GM10248 (cell line): Measurements from ENCODE around the gene BCKDK.

Experiments
- CTCF ChIA-PET: fragments of 300-600 bp; sonication (Branson Sonifier 250); formaldehyde crosslinking; extraction: SDS; loops from one replicate; lab custom pipeline; 2021; ENCODE audit warnings: antibody characterized with exemption; lab: Yijun Ruan, JAX
- POLR2A ChIA-PET: fragments of 350-650 bp; sonication (Branson Sonifier 250); formaldehyde crosslinking; extraction: SDS; loops from one replicate; lab custom pipeline; 2020; ENCODE audit warnings: antibody characterized with exemption; lab: Yijun Ruan, JAX
- DNase-seq: peaks from one replicate; pipeline ENCODE4 v3.0.0; 2012; ENCODE audit errors: extremely low spot score
- CTCF ChIP-seq: IDR thresholded peaks from 2 replicates; pipeline ENCODE4 v1.5.1; 2012; ENCODE audit warnings: mild to moderate bottlenecking, low read depth; ENCODE audit errors: extremely low read depth, missing control alignments, control extremely low read depth

The BCKDK gene

GRCh38 chr16:31064882-31065461 is 43.2 kb upstream of the BCKDK start:
- POLR2A ChIA-PET: interaction anchor here (0.7 kb wide), 1 partner anchor 9 kb away, joined by 3 read pairs; the partner anchor contains the start of gene ZNF668
- CTCF ChIA-PET: interaction anchor here (0.8 kb wide), 2 partner anchors 9 to 15 kb away, joined by 3 to 5 read pairs; partner anchors contain the start of genes ZNF646 and ZNF668
- no peak for TF ChIP-seq CTCF
- no peak for DNase-seq

- ChIA-PET POLR2A (no interaction called here), CTCF (interaction anchor here (1.0 to 2.8 kb wide), 2 partner anchors 10 to 83 kb away, joined by 3 to 8 read pairs; partner anchors contain the start of gene HSD3B7)
- no peak for DNase-seq
- TF ChIP-seq CTCF: no peak
These were observed 40.8 kb upstream of the BCKDK start for GRCh38 chr16:31067342-31067741.

GRCh38 chr16:31071861-31072260 is 36.3 kb upstream of the BCKDK start:
- POLR2A ChIA-PET: no interaction called here
- CTCF ChIA-PET: interaction anchor here (1.0 to 2.6 kb wide), 4 partner anchors 11 to 118 kb away, joined by 3 to 9 read pairs (median 6); partner anchors contain the start of gene HSD3B7
- DNase-seq: no peak
- TF ChIP-seq CTCF: no peak

GRCh38 chr16:31072540-31073141 is 35.5 kb upstream of the BCKDK start:
- ChIA-PET CTCF (interaction anchor here (1.0 to 2.6 kb wide), 7 partner anchors 8 to 370 kb away, joined by 3 to 9 read pairs (median 6); partner anchors contain the start of genes HSD3B7 and ZNF843), POLR2A (interaction anchor here (0.6 to 3.3 kb wide), 3 partner anchors 45 to 107 kb away, joined by 3 to 21 read pairs (median 3); partner anchors contain the start of genes FUS and KAT8)
- no peak for TF ChIP-seq CTCF
- DNase-seq: peak; percentile 52

- TF ChIP-seq CTCF: no peak
- peak; percentile 87 for DNase-seq
- ChIA-PET POLR2A (interaction anchor here (0.5 to 3.3 kb wide), 8 partner anchors 8 to 180 kb away, joined by 3 to 21 read pairs (median 4); partner anchors contain the start of genes FUS, KAT8 and STX4), CTCF (interaction anchor here (0.8 to 2.6 kb wide), 8 partner anchors 8 to 369 kb away, joined by 3 to 9 read pairs (median 4); partner anchors contain the start of genes HSD3B7 and ZNF843)
These were observed 34.8 kb upstream of the BCKDK start for GRCh38 chr16:31073142-31073969.
